Measurements from ENCODE around the gene CD8A. TPM values are rescaled to one million over a fixed set of nuclear protein-coding genes. Genes with fewer than 3 reads are reported as not detected.

The CD8A gene
- total RNA-seq, 4 donors from 2014 or later = 0.42 to 3.9 (median 1.8) TPM; not detected in 1

DNA sequence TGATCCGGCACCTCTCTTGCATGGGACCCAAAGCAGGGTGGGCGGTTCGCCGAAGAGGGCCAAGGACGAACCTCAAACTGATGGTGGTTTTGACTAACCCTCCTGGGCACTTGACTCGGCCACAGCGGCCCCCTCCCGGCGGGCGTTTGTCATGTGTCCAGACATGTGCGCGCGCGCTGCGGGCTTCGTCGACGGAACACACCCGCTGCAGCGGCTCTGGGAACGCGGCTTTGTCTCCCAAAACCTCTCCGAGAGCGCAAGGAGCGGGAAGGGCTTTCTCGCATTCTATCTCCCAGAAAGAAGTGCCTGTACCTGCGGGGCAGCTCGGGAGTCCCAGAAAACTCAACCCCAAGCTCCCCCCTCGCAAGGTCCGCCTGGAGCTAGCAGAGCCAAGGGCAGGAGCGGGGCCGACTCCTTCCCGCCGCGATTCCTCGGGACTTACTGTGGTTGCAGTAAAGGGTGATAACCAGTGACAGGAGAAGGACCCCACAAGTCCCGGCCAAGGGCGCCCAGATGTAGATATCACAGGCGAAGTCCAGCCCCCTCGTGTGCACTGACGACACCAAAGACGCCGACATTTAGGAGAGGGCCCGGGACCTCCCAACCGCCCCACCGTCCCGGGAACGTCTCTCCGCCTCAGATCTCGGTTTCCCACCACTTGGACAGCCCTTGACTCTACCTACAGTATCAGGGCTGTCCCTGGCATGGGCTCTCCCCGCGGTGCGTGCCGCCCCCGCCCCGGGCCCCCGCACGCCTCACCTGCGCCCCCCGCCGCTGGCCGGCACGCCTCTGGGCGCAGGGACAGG is 1.6 kb downstream of the CD8A start:
- Histone ChIP-seq H3K9me3 (no peaks in the 10 kb centered on the region), H3K27me3 (peaks cover 61% of the 10 kb centered on the region), H3K27ac (no peak overlapping the region), H3K4me1 (peaks cover 0 to 39% (median 22%) of the 10 kb centered on the region in 3 donors), H3K36me3 (no peaks in the 10 kb centered on the region), H3K4me3 (peak overlapping the region in 1 of 2 donors; percentile 39)
- TF ChIP-seq POLR2A (IDR thresholded peaks at IDR 0.05) (no peak), EP300 (IDR thresholded peaks at IDR 0.05) (no peak), POLR2AphosphoS5 (IDR thresholded peaks at IDR 0.05) (no peak)
- TF ChIP-seq, protein P1, sequence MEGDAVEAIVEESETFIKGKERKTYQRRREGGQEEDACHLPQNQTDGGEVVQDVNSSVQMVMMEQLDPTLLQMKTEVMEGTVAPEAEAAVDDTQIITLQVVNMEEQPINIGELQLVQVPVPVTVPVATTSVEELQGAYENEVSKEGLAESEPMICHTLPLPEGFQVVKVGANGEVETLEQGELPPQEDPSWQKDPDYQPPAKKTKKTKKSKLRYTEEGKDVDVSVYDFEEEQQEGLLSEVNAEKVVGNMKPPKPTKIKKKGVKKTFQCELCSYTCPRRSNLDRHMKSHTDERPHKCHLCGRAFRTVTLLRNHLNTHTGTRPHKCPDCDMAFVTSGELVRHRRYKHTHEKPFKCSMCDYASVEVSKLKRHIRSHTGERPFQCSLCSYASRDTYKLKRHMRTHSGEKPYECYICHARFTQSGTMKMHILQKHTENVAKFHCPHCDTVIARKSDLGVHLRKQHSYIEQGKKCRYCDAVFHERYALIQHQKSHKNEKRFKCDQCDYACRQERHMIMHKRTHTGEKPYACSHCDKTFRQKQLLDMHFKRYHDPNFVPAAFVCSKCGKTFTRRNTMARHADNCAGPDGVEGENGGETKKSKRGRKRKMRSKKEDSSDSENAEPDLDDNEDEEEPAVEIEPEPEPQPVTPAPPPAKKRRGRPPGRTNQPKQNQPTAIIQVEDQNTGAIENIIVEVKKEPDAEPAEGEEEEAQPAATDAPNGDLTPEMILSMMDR (IDR thresholded peaks at IDR 0.05) = no peak
- 20 to 34% methylated on average over 1 to 8 of the region's 64 CpGs for WGBS, 2 donors (ENCODE audit: low coverage in 1 of 2)
- no peak for ATAC-seq

DNA sequence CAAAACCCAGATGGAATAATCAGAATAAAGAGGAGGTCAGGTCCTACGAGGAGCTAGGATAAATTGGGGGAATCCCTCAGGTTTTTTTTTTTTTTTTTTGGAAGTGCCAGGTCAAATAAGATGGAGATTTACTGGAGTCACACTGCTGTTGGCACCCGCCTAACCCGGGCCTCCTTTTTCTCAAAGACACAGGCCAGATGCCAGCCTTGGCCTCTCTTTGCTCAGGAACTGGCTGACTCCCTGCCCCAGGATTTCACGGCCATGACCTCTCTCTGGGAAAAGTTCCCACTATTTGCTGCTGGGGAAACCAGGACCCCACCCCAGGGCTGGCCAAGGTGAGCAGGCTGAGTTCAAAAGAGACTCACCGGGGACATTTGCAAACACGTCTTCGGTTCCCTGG is 2.5 kb downstream of the CD8A start:
- Histone ChIP-seq H3K27ac (no peak overlapping the region), H3K4me1 (peaks cover 0 to 39% (median 22%) of the 10 kb centered on the region in 3 donors), H3K36me3 (no peaks in the 10 kb centered on the region), H3K9me3 (no peaks in the 10 kb centered on the region), H3K4me3 (no peak overlapping the region), H3K27me3 (peaks cover 52% of the 10 kb centered on the region)
- ATAC-seq = no peak
- TF ChIP-seq EP300 (IDR thresholded peaks at IDR 0.05) (no peak), POLR2A (IDR thresholded peaks at IDR 0.05) (no peak), POLR2AphosphoS5 (IDR thresholded peaks at IDR 0.05) (no peak)
- TF ChIP-seq, protein P1 (IDR thresholded peaks at IDR 0.05) = no peak
- WGBS, 2 donors (ENCODE audit: low coverage in 1 of 2) = 38 to 48% methylated on average over 1 to 6 of the region's 7 CpGs

DNA sequence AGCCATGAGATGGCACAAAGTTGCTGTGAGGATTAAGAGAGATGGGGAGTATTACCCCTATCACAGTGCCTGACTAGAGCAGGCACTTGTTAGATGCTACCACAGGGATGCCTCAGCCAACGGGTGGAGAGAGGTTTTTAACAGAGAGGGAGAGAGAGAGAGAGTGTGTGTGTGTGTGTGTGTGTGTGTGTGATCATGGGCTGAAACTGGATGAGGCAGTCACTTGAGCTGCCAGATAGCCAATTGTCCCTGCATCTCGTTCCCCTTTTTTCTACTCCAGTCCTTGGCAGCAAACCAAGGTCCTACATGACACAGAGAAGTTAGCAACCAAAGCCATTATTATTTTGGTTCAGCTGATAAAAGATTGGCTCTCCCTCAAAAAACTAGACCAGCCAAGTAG is 3.0 kb downstream of the CD8A start:
- Histone ChIP-seq H3K4me1 (peaks cover 0 to 39% (median 22%) of the 10 kb centered on the region in 3 donors), H3K36me3 (no peaks in the 10 kb centered on the region), H3K27me3 (peaks cover 48% of the 10 kb centered on the region), H3K27ac (no peak overlapping the region), H3K9me3 (no peaks in the 10 kb centered on the region), H3K4me3 (no peak overlapping the region)
- TF ChIP-seq POLR2AphosphoS5 (IDR thresholded peaks at IDR 0.05) (no peak), POLR2A (IDR thresholded peaks at IDR 0.05) (no peak)
- TF ChIP-seq, protein P1 (IDR thresholded peaks at IDR 0.05) = no peak
- 7 to 20% methylated on average over 1 of the region's 2 CpGs for WGBS, 2 donors (ENCODE audit: low coverage in 1 of 2)
- no peak for ATAC-seq

DNA sequence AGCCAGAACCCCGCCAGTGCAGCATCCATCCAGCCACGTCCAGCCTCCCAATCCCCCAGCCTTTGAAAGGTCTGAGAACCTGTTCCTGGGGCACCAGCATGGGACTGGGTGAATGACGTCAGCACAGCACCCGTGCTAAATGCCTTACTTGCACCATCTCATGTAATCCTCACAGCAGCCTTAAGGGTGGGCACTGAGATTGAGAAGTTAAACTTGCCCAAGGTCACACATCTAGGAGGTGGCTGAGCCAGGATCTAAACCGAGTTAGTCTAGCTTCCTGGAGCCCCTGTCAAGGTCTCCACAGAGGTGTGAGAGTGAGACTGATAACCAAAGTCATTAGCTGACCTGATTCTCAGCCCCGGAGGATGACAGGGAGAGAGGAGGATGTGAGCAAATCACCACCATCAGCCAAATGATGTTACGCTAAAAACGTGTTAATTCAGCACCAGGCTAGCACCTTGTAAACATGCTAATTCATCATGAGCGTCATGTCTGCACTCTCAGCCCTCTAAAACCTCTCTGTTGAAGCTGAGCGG is 4.6 kb downstream of the CD8A start:
- TF ChIP-seq POLR2A (IDR thresholded peaks at IDR 0.05) = no peak
- no peak for TF ChIP-seq EP300 (IDR thresholded peaks at IDR 0.05)
- H3K4me1 ChIP-seq = peaks cover 0 to 32% (median 22%) of the 10 kb centered on the region in 3 donors
- H3K9me3 ChIP-seq = no peaks in the 10 kb centered on the region
- no peaks in the 10 kb centered on the region for H3K36me3 ChIP-seq
- 48 to 66% methylated on average over 8 of the region's 10 CpGs for WGBS, 2 donors (ENCODE audit: low coverage in 1 of 2)
- H3K27ac ChIP-seq = no peak overlapping the region
- peaks cover 31% of the 10 kb centered on the region for H3K27me3 ChIP-seq
- no peak overlapping the region for H3K4me3 ChIP-seq
- no peak for ATAC-seq

DNA sequence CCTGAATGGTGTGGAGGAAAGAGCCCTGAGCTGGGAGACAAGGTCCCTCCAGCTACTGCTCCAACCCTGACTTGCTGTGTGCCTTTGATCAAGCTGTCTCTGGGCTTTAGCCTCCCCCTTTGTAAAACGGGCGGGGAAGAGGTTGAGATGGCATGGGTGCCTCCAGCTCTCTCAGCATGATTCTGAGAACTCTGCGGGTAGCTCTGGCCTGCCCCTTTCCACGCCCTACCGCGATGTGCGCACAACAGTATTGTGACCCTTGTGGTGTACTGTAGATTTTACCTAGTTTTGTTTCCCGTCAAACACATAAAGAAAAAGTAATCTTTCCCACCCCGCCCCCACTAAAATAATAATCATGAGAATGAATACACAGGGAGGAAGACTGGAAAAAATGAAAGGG is 5.3 kb downstream of the CD8A start:
- Histone ChIP-seq H3K4me1 (peaks cover 0 to 26% (median 16%) of the 10 kb centered on the region in 3 donors), H3K4me3 (no peak overlapping the region), H3K27me3 (peaks cover 25% of the 10 kb centered on the region), H3K9me3 (no peaks in the 10 kb centered on the region), H3K27ac (no peak overlapping the region), H3K36me3 (no peaks in the 10 kb centered on the region)
- WGBS, 2 donors (ENCODE audit: low coverage in 1 of 2) = 73 to 100% methylated on average over 1 to 4 of the region's 9 CpGs
- no peak for ATAC-seq
- TF ChIP-seq, protein P1 (IDR thresholded peaks at IDR 0.05) = no peak
- TF ChIP-seq POLR2A (IDR thresholded peaks at IDR 0.05) (no peak), POLR2AphosphoS5 (IDR thresholded peaks at IDR 0.05) (no peak), EP300 (IDR thresholded peaks at IDR 0.05) (no peak)
